HepG2 (cell line): Measurements from ENCODE around the gene SYTL3. TPM values are rescaled to one million over a fixed set of nuclear protein-coding genes. Genes with fewer than 3 reads are reported as not detected.

Experiments used
- AHR ChIP-seq: IDR thresholded peaks from 2 replicates; pipeline ENCODE4 v1.6.1; 2018; ENCODE audit warnings: missing genetic modification reagents, missing compliant biosample characterization
- BCLAF1 ChIP-seq: fragments of 450-650 bp; IDR thresholded peaks from 2 replicates; pipeline ENCODE4 v1.6.1; 2017; ENCODE audit warnings: mild to moderate bottlenecking
- BRCA1 ChIP-seq: sonication (generic); formaldehyde crosslinking; IDR thresholded peaks from 2 replicates; pipeline ENCODE4 v1.4.0; 2020; ENCODE audit warnings: missing genetic modification reagents
- IKZF4 ChIP-seq: sonication (generic); formaldehyde crosslinking; IDR thresholded peaks from 2 replicates; pipeline ENCODE4 v1.5.1; 2020; ENCODE audit warnings: borderline replicate concordance, mild to moderate bottlenecking, low read depth, missing genetic modification reagents; ENCODE audit errors: not compliant biosample characterization
- IRX3 ChIP-seq: sonication (generic); formaldehyde crosslinking; IDR thresholded peaks from 2 replicates; pipeline ENCODE4 v1.8.1; 2023; ENCODE audit warnings: mild to moderate bottlenecking, low read depth, missing genetic modification reagents, borderline replicate concordance
- NR2F6 ChIP-seq, 2 experiments: IDR thresholded peaks; 2 replicates each; pipeline ENCODE4 v1.6.1; 2016; ENCODE audit warnings: antibody characterized with exemption in 1 of 2, mild to moderate bottlenecking in 1 of 2
- RORA ChIP-seq: sonication (generic); formaldehyde crosslinking; IDR thresholded peaks from 2 replicates; pipeline ENCODE4 v1.5.0; 2020; ENCODE audit warnings: mild to moderate bottlenecking, missing genetic modification reagents, moderate library complexity
- SMAD9 ChIP-seq: sonication (generic); formaldehyde crosslinking; IDR thresholded peaks from 2 replicates; pipeline ENCODE4 v1.5.1; 2020; ENCODE audit warnings: mild to moderate bottlenecking, missing genetic modification reagents
- TP53 ChIP-seq: sonication (generic); formaldehyde crosslinking; conservative IDR thresholded peaks from 2 replicates; pipeline ENCODE4 v1.4.0; 2020; ENCODE audit warnings: missing genetic modification reagents
- ZFP36 ChIP-seq: fragments of 150-350 bp; IDR thresholded peaks from 2 replicates; pipeline ENCODE4 v1.6.1; 2018; ENCODE audit warnings: borderline replicate concordance, low read length, low read depth; ENCODE audit not compliant: partially characterized antibody
- ZFX ChIP-seq: sonication (generic); formaldehyde crosslinking; IDR thresholded peaks from 2 replicates; pipeline ENCODE4 v1.4.0; 2020; ENCODE audit warnings: mild to moderate bottlenecking, low read depth, missing genetic modification reagents, moderate library complexity
- ZKSCAN1 ChIP-seq: fragments of 150-350 bp; IDR thresholded peaks from 2 replicates; pipeline ENCODE4 v1.6.1; 2014; ENCODE audit warnings: low read length
- ZNF350 ChIP-seq: sonication (generic); formaldehyde crosslinking; IDR thresholded peaks from 2 replicates; pipeline ENCODE4 v1.4.0; 2020; ENCODE audit warnings: mild to moderate bottlenecking, low read depth, missing genetic modification reagents, borderline replicate concordance
- ZNF513 ChIP-seq: sonication (generic); formaldehyde crosslinking; conservative IDR thresholded peaks from 2 replicates; pipeline ENCODE4 v1.5.0; 2020; ENCODE audit warnings: missing genetic modification reagents
- ZNF709 ChIP-seq: sonication (generic); formaldehyde crosslinking; IDR thresholded peaks from 2 replicates; pipeline ENCODE4 v1.5.0; 2020; ENCODE audit warnings: mild to moderate bottlenecking, missing genetic modification reagents
- ZNF772 ChIP-seq: sonication (generic); formaldehyde crosslinking; IDR thresholded peaks from 2 replicates; pipeline ENCODE4 v1.5.0; 2020; ENCODE audit warnings: mild to moderate bottlenecking, missing genetic modification reagents
- polyA plus RNA-seq, 8 experiments: library from polyadenylated mRNA; depleted of rRNA in 3 of 8; stranded (reverse) in 7 of 8; unstranded in 1 of 8; fragments of >200 nt; fragmentation: Illumina TruSeq in 4 of 8; extraction: Trizol in 4 of 8; gene quantifications; 2 replicates each; pipeline versions ENCODE4 v1.2.1 to v1.2.3, GENCODE V29; 2011 to 2016; ENCODE audit warnings: low read depth in 4 of 8, missing spikeins in 1 of 8, mixed read lengths in 1 of 8; ENCODE audit not compliant: insufficient read depth in 1 of 8
- total RNA-seq, 5 experiments: library from RNA; depleted of rRNA; stranded (reverse); fragments of >200 nt; fragmentation: Illumina TruSeq; extraction: Trizol; gene quantifications; 2 replicates each; pipeline ENCODE4 v1.2.3, GENCODE V29; 2016; ENCODE audit warnings: low read depth in 1 of 5
- TF ChIP-seq, protein P1 (sequence below): sonication (generic); formaldehyde crosslinking; conservative IDR thresholded peaks from 2 replicates; pipeline ENCODE4 v1.4.0; 2020; ENCODE audit warnings: missing genetic modification reagents
- TF ChIP-seq, protein P2 (sequence below): sonication (generic); formaldehyde crosslinking; IDR thresholded peaks from 2 replicates; pipeline ENCODE4 v1.8.0; 2023; ENCODE audit warnings: mild to moderate bottlenecking, missing genetic modification reagents

Gene SYTL3
- total and polyA plus RNA-seq, 2 of the 13 experiments (the other 11 are each of a cell fraction or from before 2014, with no cell fraction given), result 0.11 to 0.28 TPM

GRCh38 chr6:158644231-158645063 lies 5.4 kb upstream of the SYTL3 start, which contains the start of gene DYNLT1 (continued):
- TF ChIP-seq SMAD9 (peak; percentile 65; the same call in 1 of the 2 replicates), ZFX (peak; percentile 98), ZNF513 (CRISPR knock-in tag) (0 out of 2 replicates have a peak, but pooled peaks have one; percentile 51), RORA (no peak), ZNF350 (peak; percentile 79), BRCA1 (CRISPR knock-in tag) (no peak), TP53 (peak; percentile 82), IRX3 (CRISPR knock-in tag) (peak; percentile 76), ZFP36 (no peak), ZKSCAN1 (no peak), NR2F6 (IDR thresholded peaks at IDR 0.05) (0 out of 2 replicates have a peak, but pooled peaks have one; percentile 11), NR2F6 (CRISPR knock-in tag; IDR thresholded peaks at IDR 0.05) (peak; percentile 21; the same call in 1 of the 2 replicates), ZNF772 (CRISPR knock-in tag) (peak; percentile 79), BCLAF1 (no peak), AHR (peak; percentile 35; the same call in 1 of the 2 replicates), ZNF709 (CRISPR knock-in tag) (peak; percentile 95), IKZF4 (CRISPR knock-in tag) (peak; percentile 83)
- TF ChIP-seq, protein P1, sequence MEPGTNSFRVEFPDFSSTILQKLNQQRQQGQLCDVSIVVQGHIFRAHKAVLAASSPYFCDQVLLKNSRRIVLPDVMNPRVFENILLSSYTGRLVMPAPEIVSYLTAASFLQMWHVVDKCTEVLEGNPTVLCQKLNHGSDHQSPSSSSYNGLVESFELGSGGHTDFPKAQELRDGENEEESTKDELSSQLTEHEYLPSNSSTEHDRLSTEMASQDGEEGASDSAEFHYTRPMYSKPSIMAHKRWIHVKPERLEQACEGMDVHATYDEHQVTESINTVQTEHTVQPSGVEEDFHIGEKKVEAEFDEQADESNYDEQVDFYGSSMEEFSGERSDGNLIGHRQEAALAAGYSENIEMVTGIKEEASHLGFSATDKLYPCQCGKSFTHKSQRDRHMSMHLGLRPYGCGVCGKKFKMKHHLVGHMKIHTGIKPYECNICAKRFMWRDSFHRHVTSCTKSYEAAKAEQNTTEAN (CRISPR knock-in tag), result 0 out of 2 replicates have a peak, but pooled peaks have one; percentile 14
- TF ChIP-seq, protein P2, sequence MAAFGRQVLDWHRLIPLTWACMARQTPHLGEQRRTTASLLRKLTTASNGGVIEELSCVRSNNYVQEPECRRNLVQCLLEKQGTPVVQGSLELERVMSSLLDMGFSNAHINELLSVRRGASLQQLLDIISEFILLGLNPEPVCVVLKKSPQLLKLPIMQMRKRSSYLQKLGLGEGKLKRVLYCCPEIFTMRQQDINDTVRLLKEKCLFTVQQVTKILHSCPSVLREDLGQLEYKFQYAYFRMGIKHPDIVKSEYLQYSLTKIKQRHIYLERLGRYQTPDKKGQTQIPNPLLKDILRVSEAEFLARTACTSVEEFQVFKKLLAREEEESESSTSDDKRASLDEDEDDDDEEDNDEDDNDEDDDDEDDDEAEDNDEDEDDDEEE (CRISPR knock-in tag), result peak; percentile 79
